Activated naive CD4-positive, alpha-beta T cell treated with anti-CD3 and anti-CD28 coated beads, Interleukin-2, amount 50 U/mL, for 16 hours (primary cell): ENCODE measurements around the gene TMCO4.
A peak's percentile ranks its signal among the peaks of the same experiment; 100 is the strongest.
"Not testable (repeated sequence)": the region's sequence is repeated elsewhere in the genome, so short reads cannot be mapped to it uniquely, and the experiment has no call there.

ENCODE experiments used
- DNase-seq: peaks from one replicate; pipeline ENCODE4 v3.0.0-alpha.2; 2020

TMCO4 gene

DNA sequence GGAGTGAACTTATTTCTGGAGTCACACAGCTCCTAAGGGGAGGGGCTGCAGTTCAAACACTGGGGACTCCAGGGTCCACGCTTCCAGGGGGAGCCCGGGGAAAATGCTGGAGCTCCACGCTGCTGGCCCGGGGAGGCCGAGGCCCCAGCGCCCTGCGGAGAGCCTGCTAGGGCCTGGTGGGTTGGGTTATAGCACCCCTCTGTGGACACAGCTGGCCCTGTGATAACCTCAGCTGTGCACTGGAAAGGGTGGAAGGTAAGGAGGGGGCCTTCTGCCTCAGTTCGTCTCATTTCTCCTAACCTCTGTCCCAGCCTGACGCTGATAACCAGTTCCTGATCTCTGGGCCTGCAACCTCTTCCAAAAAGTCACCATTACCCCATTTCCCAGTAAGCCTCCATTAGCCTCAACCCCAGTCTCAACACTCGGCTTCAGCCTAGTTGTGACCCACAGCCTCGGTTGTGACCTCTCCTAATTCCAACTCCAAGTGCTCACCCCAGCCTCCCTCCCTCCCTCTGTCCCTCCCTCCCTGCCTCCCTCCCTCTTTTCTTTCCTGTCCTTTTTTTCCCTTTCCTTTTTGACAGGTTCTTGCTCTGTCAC lies 148.5 kb downstream of the TMCO4 start:
- DNase-seq = peak; percentile 51

DNA sequence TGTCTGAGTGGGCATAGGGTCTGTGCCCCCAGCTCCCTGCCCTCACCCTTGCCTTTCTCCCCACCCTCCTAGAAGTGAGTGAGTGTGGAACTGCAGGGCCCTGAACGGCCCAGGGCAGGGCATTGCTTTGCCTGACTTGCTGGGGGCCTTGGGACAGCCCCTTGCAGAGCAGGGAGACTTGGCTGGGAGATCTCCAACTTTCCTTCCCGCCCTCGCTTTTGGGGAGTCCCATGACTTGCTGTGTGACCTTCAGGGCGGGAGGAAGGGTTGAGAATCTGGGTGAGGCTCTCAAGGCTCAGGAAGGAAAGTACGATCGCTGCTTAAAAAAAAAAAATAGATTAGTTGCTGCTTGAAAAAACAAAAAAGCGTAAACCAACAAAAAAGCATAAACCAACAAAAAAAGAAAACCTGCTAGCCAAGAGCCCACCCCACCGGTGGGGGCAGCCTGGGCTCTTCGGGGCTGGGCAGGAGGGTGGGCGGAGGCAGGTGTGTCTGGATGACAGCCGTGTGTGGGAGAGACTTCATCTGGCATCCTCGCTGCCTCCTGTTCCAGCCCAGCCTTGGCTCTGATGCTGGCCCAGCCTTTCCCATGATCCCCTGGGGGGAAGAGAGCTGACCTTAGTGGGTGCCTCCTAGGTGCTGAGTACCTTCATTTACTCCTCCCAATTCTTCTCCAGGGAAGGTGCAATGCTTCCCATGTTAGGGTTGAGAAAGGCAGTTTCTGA lies 149.1 kb downstream of the TMCO4 start:
- DNase-seq = no peak

DNA sequence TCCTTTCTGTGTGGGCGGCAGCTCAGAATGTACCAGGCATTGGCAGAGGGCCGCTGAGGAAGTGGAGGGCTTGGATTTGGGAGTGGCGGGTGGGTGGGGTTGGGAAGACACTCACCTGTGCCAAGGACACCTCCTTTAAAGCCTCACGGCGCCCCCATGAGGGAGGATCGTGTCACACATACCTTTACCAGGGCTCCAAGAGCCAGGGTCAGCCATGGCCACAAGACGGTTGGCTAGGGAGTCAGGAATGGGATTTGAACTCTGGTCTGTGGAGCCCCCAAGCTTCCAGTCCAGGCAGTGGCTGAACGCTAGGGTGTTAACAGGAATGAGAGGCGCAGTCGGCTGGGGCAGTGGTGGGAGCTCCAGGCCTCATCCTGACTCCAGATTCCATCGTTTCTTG lies 151.0 kb downstream of the TMCO4 start:
- no peak for DNase-seq

DNA sequence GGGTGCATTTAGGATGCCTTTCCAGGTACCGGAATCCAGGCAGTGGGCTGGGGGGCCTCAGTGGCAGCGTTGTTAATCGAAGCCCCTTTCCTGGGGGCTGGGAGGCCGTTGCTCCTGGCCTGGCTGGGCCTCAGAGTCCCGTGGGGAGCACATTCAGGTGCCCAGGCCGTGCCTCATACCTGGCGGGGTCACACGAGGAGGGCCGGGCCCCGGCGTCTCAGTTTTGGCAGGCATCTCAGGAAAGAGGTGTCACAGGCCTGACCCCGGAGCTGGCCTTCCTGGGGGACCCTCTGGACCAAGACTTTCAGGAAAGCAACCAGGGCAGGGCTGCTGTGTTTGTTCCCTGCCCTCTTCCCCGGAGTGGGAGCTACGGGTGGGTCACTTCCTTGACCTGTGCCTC lies 151.5 kb downstream of the TMCO4 start:
- DNase-seq = no peak

DNA sequence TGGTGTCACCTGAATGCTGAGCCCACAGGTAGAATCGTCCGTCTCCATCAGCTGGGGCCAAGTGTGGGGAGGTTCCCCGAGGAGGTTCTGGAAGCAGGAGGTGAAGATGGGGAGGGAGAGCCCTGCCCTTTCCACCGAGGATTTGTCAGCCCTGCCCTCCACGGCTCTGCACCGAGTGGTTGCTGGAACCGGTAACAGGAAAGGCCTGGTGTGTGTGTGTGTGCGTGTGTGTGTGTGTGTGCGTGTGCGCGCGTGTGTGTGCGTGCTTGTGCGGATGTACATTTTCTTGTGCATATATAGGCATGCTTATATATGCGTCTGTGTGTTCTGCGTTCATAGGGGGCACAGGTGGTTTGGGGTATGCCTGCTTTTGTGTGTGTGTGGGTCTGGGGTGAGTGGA lies 152.1 kb downstream of the TMCO4 start:
- DNase-seq = no peak

DNA sequence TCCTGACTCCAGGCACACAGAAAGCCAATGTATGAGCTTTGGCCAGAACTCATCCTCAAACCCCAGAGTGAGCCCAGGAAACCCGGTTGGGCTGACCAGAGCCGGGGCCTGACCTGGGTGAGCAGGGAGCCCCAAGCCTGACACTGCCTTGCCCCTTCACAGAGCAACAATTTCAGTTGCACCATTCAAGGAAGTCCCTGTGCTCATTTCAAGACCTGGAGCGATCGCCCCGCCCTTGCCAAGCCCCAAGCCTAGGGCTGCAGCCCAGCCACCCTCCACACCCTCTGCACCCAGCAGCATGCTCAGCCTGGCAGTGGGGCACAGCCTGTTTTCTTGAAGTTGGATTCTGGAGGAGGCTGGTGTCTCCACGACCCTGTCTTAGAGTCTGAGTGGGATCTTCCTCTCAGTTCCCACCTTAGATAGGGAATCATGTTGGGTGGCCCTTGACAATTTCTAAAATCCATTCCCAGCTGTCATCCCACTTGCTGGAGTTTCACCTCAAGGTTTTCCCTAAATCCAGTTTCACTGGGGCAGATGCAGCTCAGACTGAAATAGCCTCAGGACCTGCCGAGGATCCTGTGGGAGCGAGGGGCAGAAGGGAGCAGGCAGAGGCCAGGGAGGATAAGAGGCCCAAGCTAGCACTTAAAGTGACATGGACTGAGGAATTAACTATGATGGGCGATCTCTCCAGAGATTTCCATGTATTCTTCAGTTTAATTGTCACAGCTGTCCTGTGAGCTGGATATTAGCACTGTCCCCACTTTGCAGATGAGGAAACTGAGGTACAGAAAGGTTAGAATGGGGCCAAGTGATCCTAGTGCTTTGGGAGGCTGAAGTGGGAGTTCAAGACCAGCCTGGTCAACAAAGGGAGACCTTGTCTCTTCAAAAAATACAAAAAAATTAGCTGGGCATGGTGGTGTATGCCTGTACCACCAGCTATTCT lies 153.1 kb downstream of the TMCO4 start:
- no peak for DNase-seq

DNA sequence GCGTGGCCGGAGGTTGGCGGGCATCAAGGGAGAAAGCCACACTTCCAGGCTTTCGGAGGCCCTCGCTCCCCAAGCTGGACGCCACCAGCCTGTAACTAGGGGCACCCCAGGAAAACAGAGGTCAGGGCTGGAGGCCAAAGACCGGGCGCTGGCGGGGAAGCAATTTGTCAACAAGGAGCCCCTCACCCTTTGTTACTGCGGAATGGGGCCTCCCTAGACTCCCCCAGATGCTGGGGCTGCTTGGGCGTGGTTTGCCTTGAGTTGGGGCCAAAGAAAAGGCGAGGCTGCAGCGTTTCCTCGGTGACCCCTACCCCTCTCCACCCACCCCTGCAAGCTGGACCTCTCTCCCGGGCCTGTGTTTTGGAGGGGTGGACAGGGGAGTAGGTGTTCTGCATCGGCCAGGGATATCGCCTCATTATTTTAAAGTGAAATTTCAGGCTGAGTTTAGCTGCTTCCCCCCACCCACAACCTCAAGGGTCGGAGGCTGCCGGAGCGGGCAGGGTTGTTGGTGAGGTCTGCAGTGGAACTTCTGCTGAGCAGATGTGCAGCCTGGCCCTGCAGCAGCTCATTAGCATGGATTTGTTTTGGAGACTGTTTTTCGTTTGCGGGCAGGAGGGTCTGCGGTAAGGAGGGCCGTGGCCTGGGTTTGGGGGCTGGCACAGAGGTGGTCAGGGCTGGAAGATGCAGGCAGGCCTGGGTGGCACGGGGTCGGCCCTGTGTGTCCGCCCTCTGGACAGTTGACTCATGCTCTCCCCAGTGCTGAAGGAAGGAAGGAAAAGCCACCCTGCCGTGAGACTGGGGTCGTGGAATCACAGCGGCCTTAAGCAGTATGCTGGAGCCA lies 154.1 kb downstream of the TMCO4 start:
- DNase-seq = no peak

DNA sequence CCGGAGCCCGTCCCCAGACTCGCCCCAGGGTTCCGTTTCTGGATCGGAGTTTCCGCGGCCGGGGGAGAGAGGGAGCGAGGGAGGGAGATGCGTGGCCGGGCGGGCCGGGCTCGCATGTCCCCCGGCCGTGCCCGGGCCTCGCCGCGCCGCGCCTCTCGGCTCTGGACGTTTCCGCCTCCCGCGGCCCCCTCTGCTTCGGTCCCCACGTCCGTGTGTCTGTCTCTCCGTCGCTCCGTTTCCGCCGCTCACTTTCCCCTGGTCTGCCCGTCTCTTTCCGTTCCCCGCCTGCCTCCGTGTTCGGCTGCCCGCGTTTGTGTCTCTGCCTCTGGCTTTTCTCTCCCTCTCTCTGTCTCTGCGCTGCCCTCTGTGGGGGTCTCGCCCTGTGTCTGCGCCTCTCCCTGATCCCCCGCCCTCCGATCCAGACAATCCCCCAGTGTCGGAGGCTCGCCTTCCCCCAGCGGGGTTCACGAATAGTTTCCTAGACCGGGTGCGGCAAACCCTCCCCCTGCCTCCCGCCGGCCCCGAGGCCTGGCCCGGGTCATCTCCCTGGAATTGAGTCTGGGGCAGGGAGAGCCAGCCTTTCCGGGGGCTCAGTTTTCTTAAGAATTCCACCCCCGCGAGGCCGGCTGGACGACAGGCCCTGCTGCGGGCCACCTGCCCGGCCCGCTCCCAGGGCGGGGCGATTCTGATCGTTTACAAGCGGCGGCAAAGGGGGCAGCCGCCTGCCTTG lies 154.9 kb downstream of the TMCO4 start:
- DNase-seq = peak; percentile 57

DNA sequence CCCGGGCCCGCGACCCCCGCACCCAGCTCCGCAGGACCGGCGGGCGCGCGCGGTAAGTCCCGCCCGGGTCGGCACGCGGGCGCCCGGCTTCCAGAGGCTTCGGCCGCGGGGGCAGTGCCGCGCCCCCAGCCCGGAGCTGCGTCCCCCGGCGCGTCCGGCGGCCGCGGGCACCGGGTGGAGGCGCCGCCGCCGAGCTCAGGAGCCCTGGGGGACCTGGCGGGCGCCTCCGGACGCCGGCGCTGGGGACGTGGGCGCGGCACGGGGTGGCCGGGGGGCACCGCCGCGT lies 155.4 kb downstream of the TMCO4 start:
- DNase-seq = no peak

DNA sequence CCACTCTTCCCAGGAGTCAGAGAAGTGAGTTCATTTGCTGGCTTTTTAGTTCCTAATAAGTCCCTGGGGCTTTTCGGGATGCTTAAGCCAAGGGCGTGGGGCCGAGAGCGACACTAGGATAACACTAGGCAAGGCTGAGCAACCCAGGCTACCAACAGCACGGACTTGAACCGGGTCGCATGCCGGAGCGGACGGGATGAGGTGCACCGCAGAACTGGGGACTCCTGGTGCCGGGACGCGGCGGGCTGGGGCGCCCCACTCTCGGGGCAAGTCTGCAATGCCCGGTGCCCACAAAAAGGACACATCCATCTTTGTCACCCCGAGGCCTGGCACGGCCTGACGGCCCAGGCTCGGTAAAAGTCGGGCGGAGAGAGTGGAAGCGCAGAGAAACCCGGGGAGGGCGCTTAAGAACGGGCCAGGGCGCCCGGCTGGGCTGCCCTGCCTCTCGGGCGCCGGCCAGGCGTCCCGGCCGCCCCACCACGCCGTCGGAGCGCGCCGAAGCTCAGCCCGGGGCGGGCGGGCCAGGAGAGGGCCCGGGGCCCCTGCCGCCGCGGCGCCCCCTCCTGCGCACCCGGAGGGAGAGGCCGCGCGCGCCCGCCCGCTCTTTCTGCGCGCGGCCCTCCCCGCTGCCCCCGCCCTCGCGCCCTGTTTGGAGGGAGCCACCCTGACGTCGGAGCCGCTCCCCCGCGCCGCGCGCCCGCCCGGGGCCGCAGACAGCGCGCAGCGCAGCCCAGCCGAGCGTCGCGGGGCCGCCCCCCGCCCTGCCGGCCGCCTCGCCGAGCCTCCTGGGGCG lies 155.9 kb downstream of the TMCO4 start, which contains the start of gene NBL1:
Gene NBL1 (plus strand): TSS at position 710 of the 793 bp plus-strand sequence. CDS start 10,720 bp downstream, outside the sequence.
- peak; percentile 82 for DNase-seq

DNA sequence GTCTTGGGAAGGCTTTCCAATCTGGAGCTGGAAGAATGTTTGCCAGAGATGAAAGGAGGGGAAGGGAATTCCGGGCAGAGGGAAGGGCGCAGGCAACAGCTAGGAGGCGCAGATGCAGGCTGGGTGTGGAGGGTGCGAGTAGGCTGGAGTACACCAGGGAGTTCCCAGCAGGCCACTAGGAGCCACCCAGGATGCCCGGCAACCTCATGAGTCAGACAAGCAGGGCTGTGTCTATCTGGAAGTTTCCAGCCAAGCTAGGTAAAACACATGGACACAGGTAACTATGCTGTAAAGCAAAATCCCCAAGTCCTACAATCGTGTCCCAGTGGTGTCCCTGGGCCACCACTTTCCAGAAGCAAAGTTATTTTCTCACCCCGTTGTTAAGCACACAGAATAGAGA lies 156.6 kb downstream of the TMCO4 start:
- no peak for DNase-seq

DNA sequence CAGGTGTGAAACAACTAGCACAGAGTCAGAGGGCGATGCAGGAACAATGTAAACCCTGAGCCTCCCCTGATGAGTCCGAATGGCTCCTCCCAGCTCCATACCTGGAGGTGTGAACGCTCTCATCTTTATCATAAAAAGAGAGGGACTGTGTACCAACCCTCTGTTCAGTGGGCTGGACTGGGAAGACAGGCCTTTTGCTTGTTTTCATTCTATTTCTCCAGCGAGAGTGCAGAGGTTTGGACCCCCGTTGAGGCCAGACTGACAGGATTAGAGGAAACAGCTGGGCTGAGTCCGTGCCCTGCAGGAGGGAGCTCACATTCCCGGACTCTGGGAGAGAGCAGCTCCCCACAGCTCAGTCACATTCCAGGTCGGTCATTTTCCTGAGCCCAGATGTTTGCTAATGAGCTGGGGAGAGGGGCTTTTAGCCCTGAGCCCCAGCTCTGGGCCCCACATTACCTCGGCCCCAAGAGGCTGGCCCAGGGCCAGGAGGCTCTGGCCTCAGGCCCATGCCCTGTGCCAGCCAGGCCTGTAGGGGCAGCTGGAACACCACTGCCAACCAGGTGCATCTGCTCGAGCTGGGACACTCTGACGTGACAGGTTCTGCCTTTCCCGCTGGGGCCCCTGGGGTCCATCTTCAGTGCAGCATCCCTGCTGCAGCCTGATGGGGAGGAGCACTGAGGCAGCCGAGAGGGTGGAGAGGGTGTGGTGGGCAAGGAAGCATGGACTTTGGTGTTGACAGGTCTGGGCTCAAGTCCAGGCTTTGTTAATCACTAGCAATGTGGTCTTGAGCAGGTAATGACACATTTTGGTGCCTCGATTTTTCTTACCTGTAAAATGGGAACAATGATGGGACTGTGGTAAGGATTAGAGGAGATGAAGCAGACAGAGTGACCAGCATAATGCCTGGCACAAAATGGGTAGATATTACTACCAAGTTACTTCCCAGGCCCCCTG lies 159.1 kb downstream of the TMCO4 start:
- no peak for DNase-seq

DNA sequence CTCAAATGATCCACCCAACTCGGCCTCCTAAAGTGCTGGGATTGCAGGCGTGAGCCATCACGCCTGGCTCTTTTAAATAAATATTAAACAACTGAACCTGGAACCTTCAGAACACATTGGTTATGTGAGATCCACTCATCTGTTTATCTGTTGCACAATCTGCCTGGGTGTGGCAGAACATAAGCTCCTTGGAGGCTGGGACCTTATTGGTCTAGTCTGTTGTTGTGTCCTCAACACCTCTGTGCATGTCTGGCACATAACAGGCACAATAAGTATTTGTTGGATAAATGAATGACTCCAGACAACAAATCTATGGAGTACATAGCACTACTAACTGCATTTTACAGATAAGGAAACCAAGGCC lies 159.7 kb downstream of the TMCO4 start:
- DNase-seq = no peak

DNA sequence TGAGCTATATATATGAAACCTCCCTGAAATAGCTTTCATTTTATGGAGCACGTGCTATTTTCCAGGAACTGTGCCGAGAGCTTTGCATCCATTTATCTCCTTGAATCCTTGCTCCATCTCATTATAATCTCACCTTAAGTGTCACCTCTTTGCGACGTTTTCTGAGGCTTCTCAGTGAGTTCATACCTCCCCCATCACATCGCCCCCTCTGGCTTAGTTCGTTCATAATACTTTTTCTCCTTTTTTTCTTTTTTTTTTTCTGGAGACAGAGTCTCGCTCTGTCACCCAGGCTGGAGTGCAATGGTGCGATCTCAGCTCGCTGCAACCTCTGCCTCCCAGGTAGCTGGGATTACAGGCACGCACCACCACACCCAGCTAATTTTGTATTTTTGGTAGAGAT lies 160.5 kb downstream of the TMCO4 start:
- not testable (repeated sequence) for DNase-seq

DNA sequence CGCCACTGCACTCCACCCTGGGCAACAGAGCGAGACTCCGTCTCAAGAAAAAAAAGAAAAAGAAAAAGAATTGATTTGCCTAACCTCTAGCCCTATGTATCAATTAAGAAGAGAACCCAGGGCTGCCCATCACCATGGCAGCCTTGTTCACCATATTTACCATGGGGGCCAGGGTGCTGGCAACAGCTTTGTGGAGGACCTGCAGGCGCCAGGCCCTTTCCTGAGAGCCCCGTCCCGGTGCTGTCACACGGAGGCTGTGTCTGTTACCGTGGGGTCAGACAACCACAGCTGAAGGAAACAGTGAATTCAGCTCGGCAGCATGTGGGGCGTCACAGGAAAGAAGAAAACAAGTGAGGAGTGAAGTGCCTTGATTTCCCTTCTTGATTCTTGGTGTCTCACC lies 162.1 kb downstream of the TMCO4 start:
- DNase-seq = no peak

DNA sequence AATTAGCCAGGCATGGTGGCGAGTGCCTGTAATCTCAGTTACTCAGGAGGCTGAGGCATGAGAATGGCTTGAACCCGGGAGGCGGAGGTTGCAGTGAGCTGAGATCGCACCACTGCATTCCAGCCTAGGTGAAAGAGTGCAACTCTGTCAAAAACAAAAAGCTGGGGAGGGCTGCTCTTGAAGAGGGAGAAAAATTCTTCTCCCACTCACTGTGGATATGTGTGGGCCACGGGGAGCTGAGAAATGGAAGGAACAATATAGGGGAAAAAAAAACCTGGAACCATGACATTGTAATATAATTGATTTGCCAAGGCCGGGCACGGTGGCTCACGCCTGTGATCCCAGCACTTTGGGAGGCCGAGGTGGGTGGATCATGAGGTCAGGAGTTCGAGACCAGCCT lies 163.0 kb downstream of the TMCO4 start:
- not testable (repeated sequence) for DNase-seq

DNA sequence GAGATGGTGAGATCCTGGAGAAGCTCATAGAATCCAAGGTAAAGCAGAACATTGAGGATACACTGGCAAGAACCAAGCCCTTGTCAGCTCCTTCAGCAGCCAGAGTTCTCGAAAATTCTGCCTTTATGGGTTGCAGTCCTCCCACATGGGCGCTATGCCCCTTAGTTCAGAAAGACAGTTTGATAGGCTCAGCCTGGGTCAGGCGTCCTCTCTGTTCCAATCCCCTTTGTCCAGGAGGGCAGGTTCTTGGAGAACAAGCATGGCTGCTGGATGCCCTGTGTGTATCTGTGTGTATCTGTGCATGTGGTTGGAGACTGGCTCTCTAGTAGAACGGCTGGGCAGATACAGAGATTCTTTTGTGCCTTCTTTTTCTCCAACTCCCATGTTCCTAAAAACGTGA lies 163.7 kb downstream of the TMCO4 start:
- no peak for DNase-seq

DNA sequence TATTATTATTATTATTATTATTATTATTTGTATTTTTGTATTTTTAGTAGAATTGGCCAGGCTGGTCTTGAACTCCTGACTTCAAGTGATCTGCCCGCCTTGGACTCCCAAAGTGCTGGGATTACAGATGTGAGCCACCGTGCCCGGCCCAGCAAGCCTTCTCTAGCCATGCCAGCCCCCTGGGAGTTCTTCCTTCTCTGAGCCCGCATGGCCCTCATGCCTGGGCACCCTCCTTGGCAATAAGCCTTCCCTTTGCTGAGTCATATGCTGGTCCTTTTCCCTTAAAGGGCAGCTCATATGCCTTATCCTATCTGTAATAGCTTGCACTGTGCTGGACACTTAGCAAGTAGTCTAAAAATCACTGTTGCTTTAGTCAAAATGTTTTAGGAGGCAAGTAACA lies 164.1 kb downstream of the TMCO4 start:
- no peak for DNase-seq

DNA sequence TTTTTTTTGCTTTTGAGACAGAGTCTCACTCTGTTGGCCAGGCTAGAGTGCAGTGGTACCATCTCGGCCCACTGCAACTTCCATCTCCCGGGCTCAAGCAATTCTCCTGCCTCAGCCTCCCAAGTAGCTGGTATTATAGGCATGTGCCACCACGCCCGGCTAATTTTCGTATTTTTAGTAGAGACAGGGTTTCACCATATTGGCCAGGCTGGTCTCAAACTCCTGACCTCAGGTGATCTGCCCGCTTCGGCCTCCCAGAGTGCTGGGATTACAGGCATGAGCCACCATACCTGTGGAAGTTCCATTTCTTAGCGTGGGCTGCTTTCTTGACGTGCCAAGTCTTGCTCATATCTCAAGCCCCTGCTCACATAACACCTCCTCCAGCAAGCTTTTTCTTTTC lies 164.7 kb downstream of the TMCO4 start:
- not testable (repeated sequence) for DNase-seq

DNA sequence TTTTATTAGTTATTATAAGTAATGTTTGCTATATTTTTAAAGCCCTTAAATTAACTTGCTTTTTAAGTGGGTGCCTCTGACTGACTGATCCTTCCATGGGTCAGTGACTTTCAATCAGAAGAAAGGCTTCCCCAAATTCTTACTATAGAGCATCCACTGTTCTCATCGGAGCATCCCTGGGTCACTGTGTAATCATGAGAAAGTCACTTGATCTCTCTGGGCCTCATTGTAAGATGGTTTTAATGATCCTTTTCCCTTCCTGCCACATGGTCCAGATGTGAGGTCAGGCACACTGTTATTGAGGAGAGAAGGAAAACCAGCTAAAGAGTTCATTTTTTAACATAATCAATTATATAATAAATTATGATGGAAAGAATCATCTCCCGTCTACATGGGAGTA lies 166.6 kb downstream of the TMCO4 start:
- no peak for DNase-seq
